ENCODE results near the gene PLPP1. TPM values are rescaled to one million over a fixed set of nuclear protein-coding genes. Genes with fewer than 3 reads are reported as not detected.
"Not testable (repeated sequence)": the region's sequence is repeated elsewhere in the genome, so short reads cannot be mapped to it uniquely, and the experiment has no call there.

Gene PLPP1
- total RNA-seq, 2 experiments from 2014 or later, result 2.9 to 3.0 TPM

DNA sequence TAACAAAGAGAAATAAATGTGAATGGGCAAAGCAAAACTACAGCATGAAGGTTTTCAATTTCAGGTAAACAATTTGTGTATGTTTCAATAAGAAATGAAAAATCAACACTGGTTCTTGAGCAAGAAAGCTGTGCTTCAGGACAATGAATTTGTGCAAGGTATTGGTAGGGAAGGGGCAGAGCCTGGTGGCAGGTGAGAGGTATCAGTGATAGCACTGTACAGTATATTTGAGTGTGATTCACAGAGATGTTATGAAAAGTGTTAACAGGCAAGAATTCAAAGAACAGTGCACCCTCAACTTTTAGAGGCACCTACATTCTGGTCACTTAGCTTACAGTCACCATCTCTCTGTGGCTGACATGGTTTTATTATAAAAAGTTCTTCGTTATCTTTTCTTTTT is 25.7 kb downstream of the PLPP1 start:
- Histone ChIP-seq H3K27me3 (ENCODE audit: control insufficient read depth in 1 of 2, insufficient read depth in 2 of 2, low read length in 2 of 2) (no peaks in the 10 kb centered on the region), H3K36me3 (ENCODE audit: insufficient read depth, low read length) (no peaks in the 10 kb centered on the region), H3K9me3 (ENCODE audit: control insufficient read depth in 1 of 2, insufficient read depth in 1 of 2, low read length in 2 of 2) (no peaks in the 10 kb centered on the region), H3K4me3 (ENCODE audit: low read length) (no peak overlapping the region), H3K4me1 (ENCODE audit: insufficient read depth, low read length) (no peaks in the 10 kb centered on the region), H3K27ac (ENCODE audit: low read depth in 1 of 2, low read length in 2 of 2) (no peak overlapping the region)
- no peak for ATAC-seq (ENCODE audit: poor library complexity)
- H3K27me3 Mint-ChIP-seq, result no peaks in the 10 kb centered on the region
- TF ChIP-seq, protein P1, sequence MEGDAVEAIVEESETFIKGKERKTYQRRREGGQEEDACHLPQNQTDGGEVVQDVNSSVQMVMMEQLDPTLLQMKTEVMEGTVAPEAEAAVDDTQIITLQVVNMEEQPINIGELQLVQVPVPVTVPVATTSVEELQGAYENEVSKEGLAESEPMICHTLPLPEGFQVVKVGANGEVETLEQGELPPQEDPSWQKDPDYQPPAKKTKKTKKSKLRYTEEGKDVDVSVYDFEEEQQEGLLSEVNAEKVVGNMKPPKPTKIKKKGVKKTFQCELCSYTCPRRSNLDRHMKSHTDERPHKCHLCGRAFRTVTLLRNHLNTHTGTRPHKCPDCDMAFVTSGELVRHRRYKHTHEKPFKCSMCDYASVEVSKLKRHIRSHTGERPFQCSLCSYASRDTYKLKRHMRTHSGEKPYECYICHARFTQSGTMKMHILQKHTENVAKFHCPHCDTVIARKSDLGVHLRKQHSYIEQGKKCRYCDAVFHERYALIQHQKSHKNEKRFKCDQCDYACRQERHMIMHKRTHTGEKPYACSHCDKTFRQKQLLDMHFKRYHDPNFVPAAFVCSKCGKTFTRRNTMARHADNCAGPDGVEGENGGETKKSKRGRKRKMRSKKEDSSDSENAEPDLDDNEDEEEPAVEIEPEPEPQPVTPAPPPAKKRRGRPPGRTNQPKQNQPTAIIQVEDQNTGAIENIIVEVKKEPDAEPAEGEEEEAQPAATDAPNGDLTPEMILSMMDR (IDR thresholded peaks at IDR 0.05), result no peak
- CTCF ChIA-PET, result no interaction called here
- no peaks in the 10 kb centered on the region for H3K36me3 Mint-ChIP-seq (ENCODE audit: low read depth)
- no peak for DNase-seq
- H3K4me1 Mint-ChIP-seq (ENCODE audit: low read depth), result peaks cover 27% of the 10 kb centered on the region
- intact Hi-C loops (cut with DNase I, micrococcal nuclease), result no loop called here
- no peak overlapping the region for H3K4me3 Mint-ChIP-seq
- no peaks in the 10 kb centered on the region for H3K9me3 Mint-ChIP-seq
- POLR2A ChIA-PET, result interaction anchor here (0.7 kb wide), 1 partner anchor 26 kb away, joined by 3 read pairs; the partner anchor contains the start of gene PLPP1
- H3K27ac Mint-ChIP-seq, result no peak overlapping the region

DNA sequence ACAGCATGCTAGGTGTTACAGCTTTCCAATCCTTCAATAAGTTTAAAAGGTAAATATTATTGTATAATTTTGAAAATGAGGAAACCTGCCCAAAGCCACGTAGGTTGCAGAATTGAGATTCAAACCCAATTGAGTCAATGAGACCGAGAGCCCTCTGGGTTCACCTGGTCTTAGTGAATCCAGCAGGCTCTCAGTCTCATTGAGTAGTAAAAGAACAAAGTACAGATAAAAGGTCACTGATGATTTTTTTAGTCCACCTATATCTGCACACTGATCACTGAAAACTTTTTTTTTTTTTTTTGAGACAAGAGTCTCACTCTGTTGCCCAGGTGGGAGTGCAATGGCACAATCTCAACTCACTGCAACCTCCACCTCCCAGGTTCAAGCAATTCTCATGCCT is 27.2 kb downstream of the PLPP1 start:
- H3K4me1 ChIP-seq (ENCODE audit: insufficient read depth, low read length), result no peaks in the 10 kb centered on the region
- H3K27ac Mint-ChIP-seq, result no peak overlapping the region
- H3K4me3 ChIP-seq (ENCODE audit: low read length), result no peak overlapping the region
- no peaks in the 10 kb centered on the region for H3K9me3 Mint-ChIP-seq
- no peaks in the 10 kb centered on the region for H3K36me3 Mint-ChIP-seq (ENCODE audit: low read depth)
- TF ChIP-seq, protein P1 (IDR thresholded peaks at IDR 0.05), result no peak
- no peaks in the 10 kb centered on the region for H3K36me3 ChIP-seq (ENCODE audit: insufficient read depth, low read length)
- POLR2A ChIA-PET, result no interaction called here
- CTCF ChIA-PET, result no interaction called here
- H3K4me1 Mint-ChIP-seq (ENCODE audit: low read depth), result peaks cover 35% of the 10 kb centered on the region
- no peak overlapping the region for H3K4me3 Mint-ChIP-seq
- no peaks in the 10 kb centered on the region for H3K9me3 ChIP-seq (ENCODE audit: control insufficient read depth in 1 of 2, insufficient read depth in 1 of 2, low read length in 2 of 2)
- H3K27me3 Mint-ChIP-seq, result no peaks in the 10 kb centered on the region
- DNase-seq (no peak), ATAC-seq (ENCODE audit: poor library complexity) (no peak)
- H3K27me3 ChIP-seq (ENCODE audit: control insufficient read depth in 1 of 2, insufficient read depth in 2 of 2, low read length in 2 of 2), result no peaks in the 10 kb centered on the region
- intact Hi-C loops (cut with DNase I, micrococcal nuclease), result no loop called here
- H3K27ac ChIP-seq (ENCODE audit: low read depth in 1 of 2, low read length in 2 of 2), result no peak overlapping the region

DNA sequence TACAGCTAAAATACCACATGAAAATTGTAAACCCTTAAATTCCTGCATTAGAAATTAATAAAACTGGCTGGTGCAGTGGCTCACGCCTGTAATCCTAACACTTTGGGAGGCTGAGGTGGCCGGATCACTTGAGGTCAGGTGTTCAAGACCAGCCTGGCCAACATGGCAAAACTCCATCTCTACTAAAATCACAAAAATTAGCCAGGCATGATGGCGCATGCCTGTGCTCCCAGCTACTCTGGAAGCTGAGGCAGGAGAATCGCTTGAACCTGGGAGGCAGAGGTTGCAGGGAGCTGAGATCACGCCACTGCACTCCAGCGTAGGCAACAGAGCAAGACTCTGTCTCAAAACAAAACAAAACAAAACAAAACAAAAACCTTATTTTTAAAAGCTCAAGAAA is 29.1 kb downstream of the PLPP1 start:
- peaks cover 30% of the 10 kb centered on the region for H3K4me1 Mint-ChIP-seq (ENCODE audit: low read depth)
- POLR2A ChIA-PET; H3K36me3 Mint-ChIP-seq (ENCODE audit: low read depth); H3K4me3 ChIP-seq (ENCODE audit: low read length); H3K27ac ChIP-seq (ENCODE audit: low read depth in 1 of 2, low read length in 2 of 2); H3K27me3 Mint-ChIP-seq; ATAC-seq (ENCODE audit: poor library complexity); H3K9me3 ChIP-seq (ENCODE audit: control insufficient read depth in 1 of 2, insufficient read depth in 1 of 2, low read length in 2 of 2); H3K27me3 ChIP-seq (ENCODE audit: control insufficient read depth in 1 of 2, insufficient read depth in 2 of 2, low read length in 2 of 2); DNase-seq; intact Hi-C loops (cut with DNase I, micrococcal nuclease); H3K4me1 ChIP-seq (ENCODE audit: insufficient read depth, low read length); H3K27ac Mint-ChIP-seq; H3K4me3 Mint-ChIP-seq; H3K9me3 Mint-ChIP-seq; H3K36me3 ChIP-seq (ENCODE audit: insufficient read depth, low read length): not testable (repeated sequence)
- CTCF ChIA-PET, result interaction anchor here (0.7 kb wide), 2 partner anchors 32 to 100 kb away, joined by 3 read pairs; no protein-coding TSS in a partner anchor

DNA sequence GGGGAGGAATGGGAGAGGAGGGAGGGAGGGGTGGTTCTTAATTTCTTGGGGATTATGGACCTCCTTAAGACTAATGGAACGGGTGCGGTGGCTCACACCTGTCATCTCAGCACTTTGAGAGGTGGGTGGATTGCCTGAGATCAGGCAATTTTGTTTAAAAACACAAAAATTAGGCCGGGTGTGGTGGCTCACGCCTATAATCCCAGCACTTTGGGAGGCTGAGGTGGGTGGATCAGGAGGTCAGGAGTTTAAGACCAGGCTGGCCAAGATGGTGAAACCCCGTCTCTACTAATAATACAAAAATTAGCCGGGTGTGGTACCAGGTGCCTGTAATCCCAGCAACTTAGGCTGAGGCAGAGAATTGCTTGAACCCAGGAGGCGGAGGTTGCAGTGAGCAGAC is 30.8 kb downstream of the PLPP1 start:
- H3K9me3 ChIP-seq (ENCODE audit: control insufficient read depth in 1 of 2, insufficient read depth in 1 of 2, low read length in 2 of 2); H3K36me3 ChIP-seq (ENCODE audit: insufficient read depth, low read length); H3K27me3 ChIP-seq (ENCODE audit: control insufficient read depth in 1 of 2, insufficient read depth in 2 of 2, low read length in 2 of 2); H3K4me1 ChIP-seq (ENCODE audit: insufficient read depth, low read length); CTCF ChIA-PET; H3K36me3 Mint-ChIP-seq (ENCODE audit: low read depth); H3K27ac ChIP-seq (ENCODE audit: low read depth in 1 of 2, low read length in 2 of 2); ATAC-seq (ENCODE audit: poor library complexity); DNase-seq; H3K27me3 Mint-ChIP-seq; intact Hi-C loops (cut with DNase I, micrococcal nuclease); H3K9me3 Mint-ChIP-seq; POLR2A ChIA-PET; H3K4me3 Mint-ChIP-seq; H3K27ac Mint-ChIP-seq; H3K4me3 ChIP-seq (ENCODE audit: low read length): not testable (repeated sequence)
- peaks cover 27% of the 10 kb centered on the region for H3K4me1 Mint-ChIP-seq (ENCODE audit: low read depth)
